SK-N-SH treated with all-trans-retinoic acid at 6 μM for 48 hours (cell line): ENCODE measurements around the gene KLRF2.

Experiments used
- BACH2 ChIP-seq: fragments of 250-450 bp; sonication (Bioruptor Pico); IDR thresholded peaks from 2 replicates; pipeline ENCODE4 v1.9.0; 2021; ENCODE audit warnings: mild to moderate bottlenecking, borderline replicate concordance
- GLIS3 ChIP-seq: fragments of 250-450 bp; sonication (Bioruptor Pico); IDR thresholded peaks from 2 replicates; pipeline ENCODE4 v1.5.0; 2020; ENCODE audit warnings: mild to moderate bottlenecking, moderate library complexity
- OSR1 ChIP-seq: fragments of 250-450 bp; sonication (Bioruptor Pico); IDR thresholded peaks from 2 replicates; pipeline ENCODE4 v1.8.0; 2022; ENCODE audit warnings: moderate library complexity, mild to moderate bottlenecking, inconsistent platforms
- PATZ1 ChIP-seq: fragments of 250-450 bp; sonication (Bioruptor Pico); IDR thresholded peaks from 2 replicates; pipeline ENCODE4 v1.8.0; 2020; ENCODE audit warnings: mild to moderate bottlenecking, moderate library complexity, borderline replicate concordance
- POU6F1 ChIP-seq: fragments of 250-450 bp; sonication (Bioruptor Pico); IDR thresholded peaks from 2 replicates; pipeline ENCODE4 v1.8.0; 2021; ENCODE audit warnings: low read depth, mild to moderate bottlenecking, moderate library complexity, borderline replicate concordance
- PPARA ChIP-seq: fragments of 250-450 bp; sonication (Bioruptor Pico); IDR thresholded peaks from 2 replicates; pipeline ENCODE4 v1.5.0; 2020; ENCODE audit warnings: mild to moderate bottlenecking, borderline replicate concordance
- SNAI2 ChIP-seq: fragments of 250-450 bp; sonication (Bioruptor Pico); IDR thresholded peaks from 2 replicates; pipeline ENCODE4 v1.5.0; 2020; ENCODE audit warnings: mild to moderate bottlenecking, moderate library complexity
- ZFP3 ChIP-seq: fragments of 250-450 bp; sonication (Bioruptor Pico); IDR thresholded peaks from 2 replicates; pipeline ENCODE4 v1.5.0; 2020; ENCODE audit warnings: mild to moderate bottlenecking, moderate library complexity
- ZFP30 ChIP-seq: fragments of 450-650 bp; formaldehyde crosslinking; IDR thresholded peaks from 2 replicates; pipeline ENCODE4 v1.5.0; 2022; ENCODE audit warnings: mild to moderate bottlenecking, moderate library complexity
- ZNF565 ChIP-seq: fragments of 450-650 bp; formaldehyde crosslinking; conservative IDR thresholded peaks from 2 replicates; pipeline ENCODE4 v1.5.0; 2020; ENCODE audit warnings: low read depth, mild to moderate bottlenecking, moderate library complexity
- TF ChIP-seq, protein P1 (sequence below): fragments of 250-450 bp; sonication (Bioruptor Pico); IDR thresholded peaks from 2 replicates; pipeline ENCODE4 v1.5.1; 2021; ENCODE audit warnings: mild to moderate bottlenecking, moderate library complexity
- TF ChIP-seq, protein P2 (sequence below): fragments of 250-450 bp; sonication (Bioruptor Pico); IDR thresholded peaks from 2 replicates; pipeline ENCODE4 v1.5.0; 2020; ENCODE audit warnings: mild to moderate bottlenecking, moderate library complexity

GRCh38 chr12:9856151-9856550 lies 25.1 kb upstream of the KLRF2 start:
- TF ChIP-seq GLIS3 (no peak), PPARA (CRISPR knock-in tag) (no peak), PATZ1 (CRISPR knock-in tag) (no peak), POU6F1 (CRISPR knock-in tag) (no peak), ZFP3 (CRISPR knock-in tag) (no peak), ZNF565 (CRISPR knock-in tag) (no peak), BACH2 (no peak), SNAI2 (CRISPR knock-in tag) (no peak), OSR1 (CRISPR knock-in tag) (no peak), ZFP30 (CRISPR knock-in tag) (no peak)
- TF ChIP-seq, protein P1, sequence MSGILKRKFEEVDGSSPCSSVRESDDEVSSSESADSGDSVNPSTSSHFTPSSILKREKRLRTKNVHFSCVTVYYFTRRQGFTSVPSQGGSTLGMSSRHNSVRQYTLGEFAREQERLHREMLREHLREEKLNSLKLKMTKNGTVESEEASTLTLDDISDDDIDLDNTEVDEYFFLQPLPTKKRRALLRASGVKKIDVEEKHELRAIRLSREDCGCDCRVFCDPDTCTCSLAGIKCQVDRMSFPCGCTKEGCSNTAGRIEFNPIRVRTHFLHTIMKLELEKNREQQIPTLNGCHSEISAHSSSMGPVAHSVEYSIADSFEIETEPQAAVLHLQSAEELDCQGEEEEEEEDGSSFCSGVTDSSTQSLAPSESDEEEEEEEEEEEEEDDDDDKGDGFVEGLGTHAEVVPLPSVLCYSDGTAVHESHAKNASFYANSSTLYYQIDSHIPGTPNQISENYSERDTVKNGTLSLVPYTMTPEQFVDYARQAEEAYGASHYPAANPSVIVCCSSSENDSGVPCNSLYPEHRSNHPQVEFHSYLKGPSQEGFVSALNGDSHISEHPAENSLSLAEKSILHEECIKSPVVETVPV (CRISPR knock-in tag), result no peak
- TF ChIP-seq, protein P2, sequence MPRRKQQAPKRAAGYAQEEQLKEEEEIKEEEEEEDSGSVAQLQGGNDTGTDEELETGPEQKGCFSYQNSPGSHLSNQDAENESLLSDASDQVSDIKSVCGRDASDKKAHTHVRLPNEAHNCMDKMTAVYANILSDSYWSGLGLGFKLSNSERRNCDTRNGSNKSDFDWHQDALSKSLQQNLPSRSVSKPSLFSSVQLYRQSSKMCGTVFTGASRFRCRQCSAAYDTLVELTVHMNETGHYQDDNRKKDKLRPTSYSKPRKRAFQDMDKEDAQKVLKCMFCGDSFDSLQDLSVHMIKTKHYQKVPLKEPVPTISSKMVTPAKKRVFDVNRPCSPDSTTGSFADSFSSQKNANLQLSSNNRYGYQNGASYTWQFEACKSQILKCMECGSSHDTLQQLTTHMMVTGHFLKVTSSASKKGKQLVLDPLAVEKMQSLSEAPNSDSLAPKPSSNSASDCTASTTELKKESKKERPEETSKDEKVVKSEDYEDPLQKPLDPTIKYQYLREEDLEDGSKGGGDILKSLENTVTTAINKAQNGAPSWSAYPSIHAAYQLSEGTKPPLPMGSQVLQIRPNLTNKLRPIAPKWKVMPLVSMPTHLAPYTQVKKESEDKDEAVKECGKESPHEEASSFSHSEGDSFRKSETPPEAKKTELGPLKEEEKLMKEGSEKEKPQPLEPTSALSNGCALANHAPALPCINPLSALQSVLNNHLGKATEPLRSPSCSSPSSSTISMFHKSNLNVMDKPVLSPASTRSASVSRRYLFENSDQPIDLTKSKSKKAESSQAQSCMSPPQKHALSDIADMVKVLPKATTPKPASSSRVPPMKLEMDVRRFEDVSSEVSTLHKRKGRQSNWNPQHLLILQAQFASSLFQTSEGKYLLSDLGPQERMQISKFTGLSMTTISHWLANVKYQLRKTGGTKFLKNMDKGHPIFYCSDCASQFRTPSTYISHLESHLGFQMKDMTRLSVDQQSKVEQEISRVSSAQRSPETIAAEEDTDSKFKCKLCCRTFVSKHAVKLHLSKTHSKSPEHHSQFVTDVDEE, result no peak
